PFSK-1 (cell line): Measurements from ENCODE around the gene GSAP.

Source experiments
- FOXP2 ChIP-seq: optimal IDR thresholded peaks from 2 replicates; pipeline ENCODE3; 2011; ENCODE audit warnings: borderline replicate concordance, control low read depth, inconsistent platforms; ENCODE audit not compliant: insufficient read depth; ENCODE audit errors: extremely low read length, extremely low read depth
- POLR2AphosphoS5 ChIP-seq: IDR thresholded peaks from 2 replicates; pipeline ENCODE4 v1.6.1; 2012; ENCODE audit warnings: low read depth, mild to moderate bottlenecking, control low read depth, low read length, moderate library complexity
- REST ChIP-seq, 2 experiments: IDR thresholded peaks; 2 replicates each; pipeline versions ENCODE4 v1.6.1 to v1.8.0; 2011 to 2012; ENCODE audit warnings: low read depth in 2 of 2, low read length in 2 of 2, control low read depth in 1 of 2, inconsistent platforms in 1 of 2, mild to moderate bottlenecking in 1 of 2, moderate library complexity in 1 of 2; ENCODE audit not compliant: insufficient read depth in 1 of 2
- SIN3A ChIP-seq: IDR thresholded peaks from 2 replicates; pipeline ENCODE4 v1.6.1; 2012; ENCODE audit warnings: mild to moderate bottlenecking, low read length, moderate library complexity, borderline replicate concordance; ENCODE audit not compliant: insufficient read depth

- TF ChIP-seq REST (IDR thresholded peaks at IDR 0.05; ENCODE audit: insufficient read depth in 1 of 2, low read depth in 2 of 2, low read length in 2 of 2) (no peak), POLR2AphosphoS5 (no peak), SIN3A (no peak), FOXP2 (no peak)
These were observed 12.0 kb upstream of the GSAP start for GRCh38 chr7:77427996-77428603.
